ENCODE measurements around the gene PPP4R4.

The PPP4R4 gene

GRCh38 chr14:94138251-94138650 is 35.9 kb upstream of the PPP4R4 start:
- Histone ChIP-seq H3K36me3 (ENCODE audit: insufficient read depth, insufficient read length, low read length) (no peaks in the 10 kb centered on the region), H3K27me3 (ENCODE audit: insufficient read depth, insufficient read length) (no peaks in the 10 kb centered on the region), H3K4me1 (ENCODE audit: insufficient read depth, insufficient read length) (peaks cover 7% of the 10 kb centered on the region), H3K9me3 (ENCODE audit: insufficient read depth, low read length) (peaks cover 12% of the 10 kb centered on the region; the same call in 1 of the 2 replicates), H3K4me3 (ENCODE audit: insufficient read length, low read depth) (no peak overlapping the region), H3K9ac (ENCODE audit: insufficient read length, low read depth) (no peak overlapping the region)
- no peak for DNase-seq (ENCODE audit: low read depth, low spot score)
- TF ChIP-seq SUZ12 (IDR thresholded peaks at IDR 0.05; ENCODE audit: extremely low read depth, insufficient read depth, insufficient read length) (no peak), YY1 (IDR thresholded peaks at IDR 0.05; ENCODE audit: insufficient read depth, insufficient read length) (no peak), ZNF274 (IDR thresholded peaks at IDR 0.05; ENCODE audit: low read depth, low read length) (no peak)

DNA sequence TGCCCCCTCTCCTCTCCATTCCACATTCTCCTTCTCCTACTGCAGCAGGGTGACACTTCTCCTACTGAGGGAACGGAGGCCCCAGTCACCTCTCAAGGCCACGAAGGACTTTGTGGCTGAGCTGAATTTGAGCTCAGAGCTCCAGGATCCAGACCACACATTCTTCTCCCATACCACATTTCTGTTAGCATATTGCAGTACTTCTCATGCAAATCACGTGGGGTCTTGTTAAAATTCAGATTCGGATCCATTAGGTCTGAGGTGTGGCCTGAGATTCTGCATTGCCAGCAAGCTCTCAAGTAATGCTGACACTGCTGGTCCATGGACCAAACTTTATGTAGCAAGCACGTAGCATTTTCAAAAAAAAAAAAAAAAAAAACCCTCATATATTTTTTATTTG is 35.1 kb upstream of the PPP4R4 start:
- no peaks in the 10 kb centered on the region for H3K27me3 ChIP-seq (ENCODE audit: insufficient read depth, insufficient read length)
- H3K36me3 ChIP-seq (ENCODE audit: insufficient read depth, insufficient read length, low read length), result no peaks in the 10 kb centered on the region
- H3K4me3 ChIP-seq (ENCODE audit: insufficient read length, low read depth), result no peak overlapping the region
- peaks cover 7% of the 10 kb centered on the region for H3K4me1 ChIP-seq (ENCODE audit: insufficient read depth, insufficient read length)
- TF ChIP-seq ZNF274 (IDR thresholded peaks at IDR 0.05; ENCODE audit: low read depth, low read length) (no peak), YY1 (IDR thresholded peaks at IDR 0.05; ENCODE audit: insufficient read depth, insufficient read length) (no peak)
- no peak for DNase-seq (ENCODE audit: low read depth, low spot score)
- H3K9me3 ChIP-seq (ENCODE audit: insufficient read depth, low read length), result peaks cover 12% of the 10 kb centered on the region; the same call in 1 of the 2 replicates
- H3K9ac ChIP-seq (ENCODE audit: insufficient read length, low read depth), result no peak overlapping the region

DNA sequence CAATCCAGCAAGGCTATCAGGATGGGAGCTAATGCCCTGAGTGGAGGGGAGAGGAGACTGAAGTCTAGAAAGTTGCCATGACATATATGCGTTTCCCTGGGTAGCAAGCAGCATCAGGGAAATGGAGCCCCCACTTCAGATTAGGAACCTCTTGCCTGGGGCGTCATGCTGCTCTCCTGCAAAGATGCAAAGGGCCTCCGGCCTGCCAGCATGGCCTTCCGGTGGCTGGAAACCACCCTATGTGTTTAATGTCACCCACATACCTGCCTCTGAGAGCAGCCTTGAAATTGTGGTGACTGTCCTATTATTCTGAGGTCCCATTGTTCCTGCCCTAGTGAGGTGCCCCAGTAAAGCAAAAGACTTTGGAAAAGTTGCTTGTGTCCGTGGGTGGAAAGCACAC is 34.7 kb upstream of the PPP4R4 start:
- DNase-seq (ENCODE audit: low read depth, low spot score), result no peak
- no peaks in the 10 kb centered on the region for H3K36me3 ChIP-seq (ENCODE audit: insufficient read depth, insufficient read length, low read length)
- H3K4me1 ChIP-seq (ENCODE audit: insufficient read depth, insufficient read length), result peaks cover 7% of the 10 kb centered on the region
- no peak overlapping the region for H3K9ac ChIP-seq (ENCODE audit: insufficient read length, low read depth)
- no peaks in the 10 kb centered on the region for H3K27me3 ChIP-seq (ENCODE audit: insufficient read depth, insufficient read length)
- no peak for TF ChIP-seq ZNF274 (IDR thresholded peaks at IDR 0.05; ENCODE audit: low read depth, low read length)
- TF ChIP-seq YY1 (IDR thresholded peaks at IDR 0.05; ENCODE audit: insufficient read depth, insufficient read length), result no peak
- no peak for TF ChIP-seq SUZ12 (IDR thresholded peaks at IDR 0.05; ENCODE audit: extremely low read depth, insufficient read depth, insufficient read length)
- H3K9me3 ChIP-seq (ENCODE audit: insufficient read depth, low read length), result peaks cover 12% of the 10 kb centered on the region; the same call in 1 of the 2 replicates
- no peak overlapping the region for H3K4me3 ChIP-seq (ENCODE audit: insufficient read length, low read depth)

DNA sequence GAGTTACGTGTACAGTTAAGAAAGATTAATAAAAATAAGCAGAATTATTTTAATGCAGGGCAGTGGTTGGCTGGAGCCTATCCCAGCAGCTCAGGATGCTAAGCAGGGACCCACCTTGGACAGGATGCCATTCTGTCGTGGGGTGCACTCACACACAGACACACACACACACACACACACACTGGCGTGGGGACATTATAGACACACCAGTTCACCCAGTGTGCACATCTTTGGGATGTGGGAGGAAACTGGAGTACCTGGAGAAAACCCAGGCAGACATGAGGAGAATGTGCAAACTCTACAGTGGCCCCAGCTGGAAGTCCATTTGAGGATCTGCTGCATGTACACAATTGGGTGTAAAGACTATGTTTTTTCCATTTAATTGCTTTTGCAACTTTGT is 31.9 kb upstream of the PPP4R4 start:
- TF ChIP-seq SUZ12 (IDR thresholded peaks at IDR 0.05; ENCODE audit: extremely low read depth, insufficient read depth, insufficient read length) (no peak), YY1 (IDR thresholded peaks at IDR 0.05; ENCODE audit: insufficient read depth, insufficient read length) (no peak), ZNF274 (IDR thresholded peaks at IDR 0.05; ENCODE audit: low read depth, low read length) (no peak)
- no peak for DNase-seq (ENCODE audit: low read depth, low spot score)
- Histone ChIP-seq H3K9me3 (ENCODE audit: insufficient read depth, low read length) (no peaks in the 10 kb centered on the region), H3K4me1 (ENCODE audit: insufficient read depth, insufficient read length) (peaks cover 9% of the 10 kb centered on the region), H3K36me3 (ENCODE audit: insufficient read depth, insufficient read length, low read length) (no peaks in the 10 kb centered on the region), H3K4me3 (ENCODE audit: insufficient read length, low read depth) (no peak overlapping the region), H3K27me3 (ENCODE audit: insufficient read depth, insufficient read length) (no peaks in the 10 kb centered on the region), H3K9ac (ENCODE audit: insufficient read length, low read depth) (no peak overlapping the region)

GRCh38 chr14:94142836-94143235 is 31.3 kb upstream of the PPP4R4 start:
- Histone ChIP-seq H3K9me3 (ENCODE audit: insufficient read depth, low read length) (no peaks in the 10 kb centered on the region), H3K36me3 (ENCODE audit: insufficient read depth, insufficient read length, low read length) (no peaks in the 10 kb centered on the region), H3K27me3 (ENCODE audit: insufficient read depth, insufficient read length) (no peaks in the 10 kb centered on the region), H3K4me1 (ENCODE audit: insufficient read depth, insufficient read length) (peaks cover 9% of the 10 kb centered on the region), H3K9ac (ENCODE audit: insufficient read length, low read depth) (no peak overlapping the region), H3K4me3 (ENCODE audit: insufficient read length, low read depth) (no peak overlapping the region)
- no peak for DNase-seq (ENCODE audit: low read depth, low spot score)
- TF ChIP-seq SUZ12 (IDR thresholded peaks at IDR 0.05; ENCODE audit: extremely low read depth, insufficient read depth, insufficient read length) (no peak), ZNF274 (IDR thresholded peaks at IDR 0.05; ENCODE audit: low read depth, low read length) (no peak), YY1 (IDR thresholded peaks at IDR 0.05; ENCODE audit: insufficient read depth, insufficient read length) (no peak)

DNA sequence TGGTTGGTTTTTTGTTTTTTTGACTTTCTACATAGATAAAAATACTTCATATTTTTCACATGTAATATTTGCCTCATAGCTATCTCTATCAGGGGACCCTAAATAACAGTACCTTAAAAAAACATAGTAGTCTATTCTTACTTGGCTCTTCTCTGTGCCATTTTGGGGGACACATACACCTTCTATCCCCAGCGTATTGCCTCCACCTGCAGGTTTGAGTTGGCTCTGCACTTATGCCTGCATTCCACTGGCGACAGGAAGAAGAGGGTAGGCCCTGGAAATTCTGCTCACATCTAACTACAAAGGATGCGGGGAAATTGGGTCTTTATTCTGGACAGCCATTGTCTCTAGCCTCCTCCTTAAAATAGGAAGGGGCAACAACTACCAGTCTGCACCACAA is 30.9 kb upstream of the PPP4R4 start:
- no peak for DNase-seq (ENCODE audit: low read depth, low spot score)
- peaks cover 9% of the 10 kb centered on the region for H3K4me1 ChIP-seq (ENCODE audit: insufficient read depth, insufficient read length)
- H3K9ac ChIP-seq (ENCODE audit: insufficient read length, low read depth), result no peak overlapping the region
- no peaks in the 10 kb centered on the region for H3K9me3 ChIP-seq (ENCODE audit: insufficient read depth, low read length)
- no peak overlapping the region for H3K4me3 ChIP-seq (ENCODE audit: insufficient read length, low read depth)
- no peaks in the 10 kb centered on the region for H3K36me3 ChIP-seq (ENCODE audit: insufficient read depth, insufficient read length, low read length)
- H3K27me3 ChIP-seq (ENCODE audit: insufficient read depth, insufficient read length), result no peaks in the 10 kb centered on the region
- TF ChIP-seq ZNF274 (IDR thresholded peaks at IDR 0.05; ENCODE audit: low read depth, low read length), result no peak
- no peak for TF ChIP-seq SUZ12 (IDR thresholded peaks at IDR 0.05; ENCODE audit: extremely low read depth, insufficient read depth, insufficient read length)
- TF ChIP-seq YY1 (IDR thresholded peaks at IDR 0.05; ENCODE audit: insufficient read depth, insufficient read length), result no peak

DNA sequence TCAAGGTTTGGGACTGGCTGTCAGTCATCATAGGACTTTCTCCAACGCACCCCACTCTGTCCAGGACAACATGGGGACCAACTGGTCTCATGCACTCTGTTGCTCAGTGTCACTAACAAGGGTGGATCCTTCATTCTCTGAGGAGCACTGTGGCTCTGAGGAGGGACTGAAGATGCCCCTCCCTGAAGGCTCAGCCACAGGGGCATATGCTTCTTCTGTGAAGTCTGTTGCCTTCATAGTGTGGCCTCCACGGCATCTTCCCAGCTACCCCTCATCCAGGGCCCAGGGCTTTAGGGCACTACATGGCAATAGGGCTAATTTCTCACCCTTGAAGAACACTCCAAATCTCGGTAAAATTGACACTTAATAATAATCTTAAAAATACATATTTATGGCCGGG is 30.4 kb upstream of the PPP4R4 start:
- Histone ChIP-seq H3K36me3 (ENCODE audit: insufficient read depth, insufficient read length, low read length) (no peaks in the 10 kb centered on the region), H3K4me1 (ENCODE audit: insufficient read depth, insufficient read length) (peaks cover 5% of the 10 kb centered on the region), H3K9me3 (ENCODE audit: insufficient read depth, low read length) (no peaks in the 10 kb centered on the region), H3K27me3 (ENCODE audit: insufficient read depth, insufficient read length) (no peaks in the 10 kb centered on the region), H3K4me3 (ENCODE audit: insufficient read length, low read depth) (no peak overlapping the region), H3K9ac (ENCODE audit: insufficient read length, low read depth) (no peak overlapping the region)
- TF ChIP-seq YY1 (IDR thresholded peaks at IDR 0.05; ENCODE audit: insufficient read depth, insufficient read length) (no peak), ZNF274 (IDR thresholded peaks at IDR 0.05; ENCODE audit: low read depth, low read length) (no peak), SUZ12 (IDR thresholded peaks at IDR 0.05; ENCODE audit: extremely low read depth, insufficient read depth, insufficient read length) (no peak)
- no peak for DNase-seq (ENCODE audit: low read depth, low spot score)

- H3K27me3 ChIP-seq (ENCODE audit: insufficient read depth, insufficient read length), result no peaks in the 10 kb centered on the region
- TF ChIP-seq SUZ12 (IDR thresholded peaks at IDR 0.05; ENCODE audit: extremely low read depth, insufficient read depth, insufficient read length) (no peak), ZNF274 (IDR thresholded peaks at IDR 0.05; ENCODE audit: low read depth, low read length) (no peak), YY1 (IDR thresholded peaks at IDR 0.05; ENCODE audit: insufficient read depth, insufficient read length) (no peak)
- no peak overlapping the region for H3K9ac ChIP-seq (ENCODE audit: insufficient read length, low read depth)
- H3K9me3 ChIP-seq (ENCODE audit: insufficient read depth, low read length), result no peaks in the 10 kb centered on the region
- no peak for DNase-seq (ENCODE audit: low read depth, low spot score)
- H3K4me1 ChIP-seq (ENCODE audit: insufficient read depth, insufficient read length), result peaks cover 2% of the 10 kb centered on the region
- no peak overlapping the region for H3K4me3 ChIP-seq (ENCODE audit: insufficient read length, low read depth)
- no peaks in the 10 kb centered on the region for H3K36me3 ChIP-seq (ENCODE audit: insufficient read depth, insufficient read length, low read length)
These were observed 29.4 kb upstream of the PPP4R4 start for GRCh38 chr14:94144765-94145164.
